HG02852 (cell line): ENCODE results near the gene METTL8.
A peak's percentile ranks its signal among the peaks of the same experiment; 100 is the strongest.
"Not testable (repeated sequence)": the region's sequence is repeated elsewhere in the genome, so short reads cannot be mapped to it uniquely, and the experiment has no call there.

Source experiments
- ATAC-seq: cut with Tn5 transposase; IDR thresholded peaks from one replicate; pipeline ENCODE4 v1.9.1; 2021; ENCODE audit warnings: mild to moderate bottlenecking, moderate library complexity; ENCODE audit not compliant: unreplicated experiment

Gene METTL8

DNA sequence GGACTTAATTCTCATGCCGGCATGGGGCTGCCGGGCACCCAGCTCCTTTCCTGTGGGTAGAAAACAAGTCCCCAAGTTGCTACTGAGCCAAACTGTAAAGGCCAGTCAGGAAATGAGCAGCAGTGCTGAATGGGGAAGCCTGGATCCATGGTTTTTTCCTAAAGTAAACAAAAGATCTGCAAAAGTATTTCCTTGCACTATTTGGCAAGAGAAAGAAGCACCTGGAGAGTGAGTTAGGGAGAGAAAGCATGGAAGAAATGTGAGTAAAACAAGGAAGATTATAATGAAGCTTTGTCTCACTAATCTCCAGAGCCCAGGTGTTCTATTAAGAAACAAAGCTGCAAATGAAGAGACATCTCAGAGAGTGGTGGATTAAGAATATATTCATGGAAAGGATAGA, 117.6 kb downstream of the METTL8 start:
- ATAC-seq = no peak

DNA sequence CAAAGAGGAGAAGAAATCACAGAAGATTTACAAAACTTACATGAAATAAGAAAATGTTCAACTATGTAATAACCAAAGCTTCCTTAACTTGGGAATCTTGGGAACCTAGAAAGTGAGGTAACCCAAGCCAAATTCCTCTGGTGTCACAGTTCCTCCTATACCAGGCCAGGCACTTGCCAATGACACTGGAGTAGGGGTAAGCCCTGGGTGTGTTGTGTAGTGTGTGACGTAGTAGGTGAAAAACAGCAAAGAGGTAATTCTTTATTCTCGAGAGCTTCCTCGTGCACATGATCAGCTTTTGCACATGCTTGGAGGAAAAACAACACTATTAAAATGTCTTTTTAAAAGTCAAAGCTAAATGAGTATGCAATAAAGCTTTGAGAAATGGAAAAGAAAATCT, 118.0 kb downstream of the METTL8 start:
- ATAC-seq = no peak

DNA sequence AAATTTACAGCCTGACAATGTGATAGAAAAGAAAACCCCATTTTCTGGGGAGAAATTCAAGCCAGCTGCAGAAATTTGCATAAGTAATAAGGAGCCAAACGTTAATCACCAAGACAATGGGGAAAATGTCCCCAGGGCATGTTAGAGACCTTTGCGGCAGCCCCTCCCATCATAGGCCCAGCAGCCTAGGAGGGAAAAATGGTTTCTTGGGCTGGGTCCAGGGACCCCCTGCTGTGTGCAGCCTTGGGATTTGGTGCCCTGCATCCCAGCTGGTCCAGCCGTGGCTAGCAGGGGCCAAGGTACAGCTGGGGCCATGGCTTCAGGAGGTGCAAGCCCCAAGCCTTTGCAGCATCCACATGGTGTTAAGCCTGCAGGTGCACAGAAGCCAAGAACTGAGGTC, 121.6 kb downstream of the METTL8 start:
- ATAC-seq = not testable (repeated sequence)

DNA sequence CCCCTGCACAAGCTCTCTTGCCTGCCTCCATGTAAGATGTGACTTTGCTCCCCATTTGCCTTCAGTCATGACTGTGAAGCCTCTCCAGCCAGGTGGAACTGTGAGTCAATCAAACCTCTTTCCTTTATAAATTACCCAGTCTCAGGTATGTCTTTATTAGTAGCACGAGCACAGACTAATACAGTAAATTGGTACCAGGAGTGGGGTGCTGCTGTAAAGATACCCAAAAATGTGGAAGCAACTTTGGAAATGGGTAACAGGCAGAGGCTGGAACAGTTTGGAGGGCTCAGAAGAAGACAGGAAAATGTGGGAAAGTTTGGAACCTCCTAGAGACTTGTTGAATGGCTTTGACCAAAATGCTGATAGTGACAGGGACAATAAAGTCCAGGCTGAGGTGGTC, 122.2 kb downstream of the METTL8 start:
- not testable (repeated sequence) for ATAC-seq

DNA sequence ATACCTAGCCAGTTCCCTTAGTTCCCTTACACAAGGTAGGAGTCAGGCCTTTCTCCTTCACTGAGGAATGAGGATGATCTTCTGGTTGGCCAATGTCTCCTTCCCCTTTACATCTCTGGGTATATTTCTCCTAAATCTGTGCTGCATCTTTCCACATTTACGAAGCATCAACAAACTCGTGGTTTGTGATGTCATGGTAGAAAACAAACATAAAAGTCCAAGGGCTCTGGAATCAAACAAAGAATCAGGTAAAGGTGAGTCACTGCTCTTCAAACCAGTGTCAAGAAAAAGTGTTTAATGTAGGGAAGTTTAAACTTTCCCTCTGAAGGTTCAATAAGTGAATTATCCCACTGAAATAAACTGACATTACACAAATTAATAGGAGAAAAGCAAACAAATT, 122.9 kb downstream of the METTL8 start:
- no peak for ATAC-seq

DNA sequence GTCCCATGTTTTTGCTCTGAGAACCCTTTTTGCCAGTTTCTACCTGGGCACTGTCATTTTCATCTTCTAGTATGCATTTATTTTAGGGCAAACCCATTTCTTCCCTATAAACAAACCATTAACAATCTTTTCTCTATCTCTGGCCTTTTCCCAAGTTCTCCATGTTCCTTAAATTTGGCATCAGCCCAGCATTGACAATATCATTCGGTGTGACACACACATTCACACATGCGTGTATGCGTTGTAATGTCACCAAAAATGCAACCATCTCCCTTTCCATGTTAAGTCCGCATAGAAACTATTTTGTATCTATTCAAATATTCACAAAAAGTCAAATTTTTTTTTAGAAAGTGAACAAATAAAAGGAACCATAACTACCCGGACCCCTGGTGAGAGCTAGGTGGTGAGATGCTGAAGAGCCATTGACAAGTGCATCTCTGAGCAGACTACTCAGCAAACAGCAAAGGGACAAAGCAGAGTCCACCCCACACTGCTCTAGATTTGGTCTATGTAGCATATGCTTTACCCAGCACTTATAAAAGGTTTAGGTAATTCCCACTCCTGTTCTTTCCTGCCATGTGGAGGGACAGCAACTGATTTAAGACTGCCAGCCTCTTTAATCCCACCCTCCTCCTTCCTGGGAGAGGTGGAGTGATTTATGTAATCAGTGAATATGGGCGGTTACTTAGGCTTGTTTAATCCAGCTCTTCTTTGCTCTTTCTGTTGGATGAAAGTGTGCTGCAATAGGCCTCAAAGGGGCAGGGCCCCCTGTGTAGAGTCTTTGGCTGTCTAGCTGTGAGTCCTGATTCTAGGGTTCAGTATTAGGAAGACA, 124.1 kb downstream of the METTL8 start:
- ATAC-seq = no peak

DNA sequence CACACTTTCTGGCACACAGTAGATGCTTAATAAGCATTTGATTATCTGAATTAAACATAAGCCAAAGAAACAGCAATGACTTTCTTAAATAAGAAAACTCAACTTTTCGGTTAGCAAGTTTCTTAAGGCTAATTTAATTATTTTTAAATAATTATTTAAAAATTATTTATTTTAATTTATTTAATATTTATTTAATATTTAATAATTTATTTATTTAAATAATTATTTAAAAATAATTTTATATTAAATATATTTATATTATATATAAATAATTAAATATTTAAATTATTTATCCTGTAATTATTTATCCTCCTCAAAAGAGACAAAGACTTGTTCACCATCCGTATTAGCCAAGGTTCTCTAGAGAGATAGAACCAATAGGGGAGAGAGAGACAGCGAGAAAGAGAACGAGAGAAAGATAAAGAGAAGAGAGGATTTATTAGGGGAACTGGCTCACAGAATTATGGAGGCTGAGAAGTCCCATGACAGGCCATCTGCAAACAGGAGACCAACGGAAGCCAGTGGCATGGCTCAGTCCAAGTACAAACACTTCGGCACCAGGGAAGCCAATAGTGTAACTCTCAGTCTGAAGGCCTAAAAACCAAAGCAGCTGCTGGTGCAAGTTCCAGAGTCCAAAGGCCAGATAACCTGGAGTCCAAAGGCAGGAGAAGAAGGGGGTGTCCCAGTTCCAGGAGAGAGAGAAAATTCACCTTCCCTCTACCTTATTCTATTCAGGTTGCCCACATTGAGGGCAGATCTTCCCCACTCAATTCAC, 125.3 kb downstream of the METTL8 start:
- ATAC-seq = no peak

DNA sequence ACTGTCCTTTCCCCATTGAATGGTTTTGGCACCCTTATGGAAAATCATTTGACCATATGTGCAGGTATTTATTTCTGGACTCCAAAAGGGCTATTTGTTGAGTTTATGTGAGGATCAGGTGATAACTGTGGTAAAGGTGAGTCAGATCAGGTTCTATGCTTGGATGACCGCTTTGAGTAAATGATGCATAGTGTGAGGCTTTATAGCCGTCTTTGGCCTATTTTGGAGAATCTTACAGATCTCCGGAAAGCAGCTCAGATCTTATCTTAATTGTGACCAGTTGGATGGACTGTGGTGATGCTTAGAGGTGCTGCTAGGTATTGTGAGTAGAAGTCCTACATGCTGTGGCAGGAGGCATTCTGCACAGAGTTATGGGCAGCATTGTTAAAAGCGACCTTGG, 126.2 kb downstream of the METTL8 start:
- ATAC-seq = peak; percentile 87

DNA sequence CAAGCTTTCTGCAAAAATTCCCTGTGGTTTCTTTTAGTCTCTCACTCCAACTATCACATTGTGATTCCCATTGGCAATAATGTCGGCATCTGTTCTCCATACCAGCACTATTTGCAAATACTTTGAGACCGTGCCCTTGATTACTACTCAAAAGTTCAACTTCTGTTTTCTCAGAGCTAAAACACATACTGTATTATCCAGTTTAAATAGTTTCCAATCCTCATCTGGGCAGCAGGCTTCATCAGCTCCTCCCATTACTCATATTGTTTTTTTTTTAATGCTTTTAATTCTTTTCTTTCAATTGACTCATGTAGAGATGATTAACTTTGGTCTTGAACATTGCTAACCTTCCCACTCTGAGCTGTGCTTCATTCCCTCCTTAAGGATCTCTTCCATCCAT, 135.8 kb downstream of the METTL8 start:
- no peak for ATAC-seq

DNA sequence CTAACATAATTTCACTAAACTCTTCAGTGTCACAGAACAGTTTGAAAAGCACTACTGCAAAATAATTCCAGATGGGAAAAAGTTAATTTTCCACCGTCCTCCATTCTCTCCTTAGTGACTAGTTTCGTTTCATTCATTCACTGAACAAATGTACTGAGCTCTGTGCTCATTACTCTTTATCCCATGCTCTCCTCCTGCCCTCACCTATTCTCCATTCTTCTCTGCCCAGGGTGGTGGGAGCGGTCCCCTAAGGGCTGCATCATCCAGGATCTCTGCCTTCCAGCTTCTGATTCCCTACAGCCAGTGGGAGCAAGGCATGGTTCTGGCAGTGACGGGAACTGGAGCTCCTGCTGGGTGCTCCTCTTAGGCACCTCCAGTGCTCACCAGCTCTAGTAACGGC, 139.2 kb downstream of the METTL8 start:
- no peak for ATAC-seq

DNA sequence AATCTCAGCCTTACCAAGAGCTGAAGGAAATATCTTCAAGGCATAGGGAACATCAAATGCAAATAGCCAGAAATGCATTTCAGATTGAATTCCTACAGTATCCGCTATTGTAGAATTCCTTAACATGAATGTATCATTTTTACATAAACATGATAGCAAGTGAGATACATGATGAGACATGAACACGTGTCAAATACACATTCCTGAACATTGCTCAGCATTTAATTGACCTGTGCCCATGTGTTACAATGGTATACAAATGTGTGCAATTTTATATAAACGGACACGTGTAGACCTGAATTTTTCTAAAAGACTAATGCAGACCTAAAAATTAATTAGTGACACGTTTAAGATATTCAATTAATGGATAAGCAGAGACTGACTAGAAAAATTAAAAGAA, 140.1 kb downstream of the METTL8 start:
- ATAC-seq = no peak

DNA sequence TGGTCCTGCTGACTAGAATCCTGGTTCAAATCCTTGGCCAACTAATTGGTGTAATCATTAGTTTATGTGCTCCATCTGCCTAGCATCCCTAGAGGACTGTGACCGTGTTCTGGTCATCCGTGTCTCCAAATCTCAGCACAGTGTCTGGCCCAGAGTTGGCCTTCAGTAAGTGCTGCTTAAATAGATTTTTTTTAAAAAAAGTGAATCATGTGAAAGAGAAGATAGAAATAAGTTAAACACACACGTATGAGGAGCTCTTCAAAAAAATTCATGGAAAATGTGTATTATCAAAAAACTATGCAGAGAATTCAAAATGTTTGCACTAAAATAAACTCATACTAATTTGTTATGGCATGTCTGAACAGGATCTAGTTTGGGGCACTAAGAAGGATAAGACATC, 143.8 kb downstream of the METTL8 start:
- ATAC-seq = no peak

DNA sequence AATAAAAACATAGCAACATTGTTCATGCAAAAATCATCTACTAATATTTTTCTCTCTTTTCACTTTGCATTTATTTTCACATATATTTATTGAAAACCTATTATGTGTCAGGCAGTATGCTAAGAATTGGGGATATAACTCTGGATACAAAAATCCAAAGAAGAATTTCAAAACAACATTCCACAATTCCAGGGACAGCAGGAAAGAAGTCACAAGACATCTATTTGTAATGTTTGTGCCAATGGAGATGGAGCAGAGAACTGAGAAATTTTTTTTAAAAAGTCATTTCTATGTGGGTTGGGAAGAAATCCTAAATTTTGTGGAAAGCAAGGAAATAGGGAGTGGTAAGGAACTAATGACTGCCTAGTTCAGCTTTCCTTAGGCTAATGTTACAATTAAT, 144.5 kb downstream of the METTL8 start:
- no peak for ATAC-seq

DNA sequence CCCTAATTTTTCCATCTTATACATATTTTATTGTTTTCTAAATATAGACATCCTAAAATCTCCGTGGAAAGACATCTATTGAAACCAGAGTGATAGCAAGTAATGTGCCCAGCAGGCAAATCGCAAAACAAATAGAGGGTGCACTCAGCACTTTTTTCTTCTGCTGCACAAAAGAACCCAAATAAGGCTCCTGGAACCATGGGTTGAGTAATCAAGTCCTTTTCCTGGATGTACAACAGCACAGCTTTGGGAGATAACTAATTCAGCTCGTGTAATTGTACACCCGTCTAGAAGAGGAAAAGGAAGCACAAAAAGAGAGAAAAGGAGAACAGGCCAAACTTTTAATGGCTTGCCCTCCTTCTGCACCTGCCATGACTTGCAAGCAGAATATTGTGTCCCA, 146.2 kb downstream of the METTL8 start:
- no peak for ATAC-seq

DNA sequence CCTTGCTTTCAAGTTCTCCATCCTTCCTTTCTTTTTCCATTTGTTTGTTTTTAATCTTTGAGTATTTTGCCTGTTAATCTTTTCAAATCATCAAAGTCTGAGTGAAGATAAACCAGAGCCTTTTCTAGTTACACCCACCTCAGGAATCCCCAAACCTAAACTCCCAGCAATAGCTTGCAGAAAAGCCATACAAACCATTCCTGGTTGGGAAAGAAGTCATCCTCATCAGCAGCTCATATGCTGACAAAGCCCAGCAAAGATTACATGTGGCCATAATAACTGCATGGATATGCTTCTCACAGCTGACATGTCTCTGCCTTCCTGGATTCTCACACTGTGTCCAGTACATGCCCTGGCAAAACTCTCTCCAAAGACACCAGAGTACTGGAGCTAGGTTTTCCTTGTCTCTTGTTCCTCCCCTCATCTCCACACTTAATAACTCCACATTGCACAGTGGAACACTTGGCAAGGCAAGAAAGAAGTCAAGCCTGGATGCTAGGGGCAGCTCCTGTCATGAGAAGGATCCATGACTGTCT, 146.7 kb downstream of the METTL8 start:
- ATAC-seq = no peak

DNA sequence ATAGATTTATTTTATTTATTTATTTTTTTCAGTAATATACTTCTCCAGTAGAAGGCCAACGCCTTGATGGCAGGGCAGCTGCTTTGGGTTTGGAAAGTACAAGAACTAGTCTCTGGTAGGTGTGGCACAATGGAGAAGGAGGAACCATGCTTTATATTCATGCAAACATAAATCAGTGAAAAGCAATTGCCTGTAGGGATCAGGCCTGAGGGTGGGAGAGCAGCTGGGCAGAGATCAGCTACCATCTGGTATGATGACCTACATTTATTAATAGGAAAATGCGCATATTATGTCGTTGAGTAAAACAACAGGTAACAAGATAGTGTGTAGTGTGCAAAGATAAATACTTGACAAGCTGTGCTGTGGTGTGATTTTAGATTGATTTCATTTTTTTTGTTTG, 152.7 kb downstream of the METTL8 start:
- ATAC-seq = no peak

DNA sequence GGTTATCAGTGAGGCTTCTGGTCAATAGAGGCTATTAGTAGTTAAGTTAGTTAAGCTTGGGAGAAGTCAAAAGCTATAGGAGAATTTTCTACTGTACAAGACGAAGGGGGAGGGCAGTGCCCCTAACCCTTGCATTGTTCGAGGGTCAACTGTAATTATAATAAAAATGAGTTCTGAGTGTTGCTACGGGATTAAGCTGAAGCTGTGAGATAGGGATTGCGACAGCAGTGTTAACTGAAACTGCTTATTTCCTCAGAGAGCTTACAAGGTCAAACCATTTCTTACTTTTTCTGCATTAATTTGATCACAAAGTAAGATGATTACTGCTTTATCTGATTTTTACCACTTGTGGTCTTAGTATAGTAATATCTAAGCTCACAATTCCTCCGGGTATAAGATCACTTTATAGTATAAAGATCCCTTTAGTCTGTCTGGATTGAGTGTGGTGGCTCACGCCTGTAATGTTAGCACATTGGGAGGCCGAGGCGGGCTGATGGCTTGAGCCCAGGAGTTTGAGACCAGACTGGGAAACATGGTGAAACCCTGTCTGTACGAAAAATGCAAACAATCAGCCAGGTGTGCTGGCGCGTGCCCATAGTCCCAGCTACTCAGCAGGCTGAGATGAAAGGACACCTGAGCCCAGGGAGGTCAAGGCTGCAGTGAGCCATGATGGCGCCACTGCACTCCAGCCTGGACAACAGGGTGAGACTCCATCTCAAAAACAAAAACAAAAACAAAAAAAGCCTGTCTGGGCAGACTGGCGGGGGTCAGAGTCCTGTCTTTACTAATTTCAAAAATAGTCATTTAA, 153.6 kb downstream of the METTL8 start:
- ATAC-seq = no peak

DNA sequence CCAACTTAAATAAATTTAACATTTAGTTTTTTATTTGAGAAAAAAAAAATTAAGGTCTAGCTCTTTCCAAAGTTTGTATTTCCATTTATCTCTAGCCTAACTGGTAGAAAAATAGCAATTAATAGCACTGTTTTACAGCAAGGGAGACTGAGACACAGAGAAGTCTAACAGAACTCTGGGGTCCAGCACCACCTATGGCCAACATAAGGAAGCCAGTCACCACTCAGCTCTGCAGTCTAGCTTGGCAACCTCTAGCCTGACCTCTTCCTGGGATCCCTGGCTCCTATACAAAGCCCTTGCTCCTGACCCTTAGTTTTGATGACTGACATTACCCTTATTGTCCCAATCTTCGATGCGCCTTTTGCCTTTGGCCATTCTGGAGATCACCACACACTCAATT, 159.0 kb downstream of the METTL8 start:
- no peak for ATAC-seq

DNA sequence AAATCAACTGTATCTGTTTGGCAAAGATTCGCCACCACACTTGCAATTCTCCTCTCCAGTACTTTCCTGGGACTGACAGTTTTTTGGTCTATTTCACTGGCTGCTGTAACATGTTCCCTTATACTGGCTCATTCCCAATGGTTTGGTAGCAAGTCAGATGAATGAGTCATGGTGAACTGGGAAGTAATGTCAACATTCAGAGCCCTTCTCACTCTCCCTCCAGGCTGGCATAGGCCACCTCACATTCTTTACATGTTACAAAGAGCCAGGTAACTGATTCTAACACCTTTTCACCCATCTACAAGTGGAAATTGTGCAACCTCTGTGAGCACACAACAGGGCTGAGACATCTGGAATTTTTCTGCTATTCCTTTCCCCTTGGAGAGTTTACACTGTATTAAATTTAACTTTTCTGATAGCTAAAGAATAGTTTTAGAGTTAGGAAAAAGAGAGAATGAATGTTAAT, 161.8 kb downstream of the METTL8 start:
- ATAC-seq = no peak

DNA sequence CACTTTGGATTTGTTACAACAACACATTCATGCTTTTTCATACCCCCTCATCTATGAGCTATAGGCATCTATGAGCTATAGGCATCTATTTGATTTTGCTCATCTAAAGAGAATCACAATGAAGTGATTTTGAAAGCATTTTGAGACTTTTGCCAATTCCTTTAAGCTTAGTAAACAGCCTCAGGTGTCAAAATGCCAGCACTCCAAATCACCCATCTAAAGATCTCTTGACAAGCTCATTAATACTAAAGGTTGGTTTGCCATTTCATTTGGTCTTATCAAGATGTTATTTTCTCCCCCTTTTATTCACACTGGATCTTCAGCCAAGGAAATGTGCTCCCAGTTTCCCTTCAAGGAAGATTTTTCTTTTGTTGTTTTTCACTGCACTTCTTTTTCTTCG, 162.4 kb downstream of the METTL8 start:
- ATAC-seq = no peak
